ENCODE data around the gene CAMTA2. TPM values are rescaled to one million over a fixed set of nuclear protein-coding genes. Genes with fewer than 3 reads are reported as not detected.
A peak's percentile ranks its signal among the peaks of the same experiment; 100 is the strongest.
"Not testable (repeated sequence)": the region's sequence is repeated elsewhere in the genome, so short reads cannot be mapped to it uniquely, and the experiment has no call there.

Gene CAMTA2
- total RNA-seq, 2 experiments from 2014 or later: 107 to 108 TPM

DNA sequence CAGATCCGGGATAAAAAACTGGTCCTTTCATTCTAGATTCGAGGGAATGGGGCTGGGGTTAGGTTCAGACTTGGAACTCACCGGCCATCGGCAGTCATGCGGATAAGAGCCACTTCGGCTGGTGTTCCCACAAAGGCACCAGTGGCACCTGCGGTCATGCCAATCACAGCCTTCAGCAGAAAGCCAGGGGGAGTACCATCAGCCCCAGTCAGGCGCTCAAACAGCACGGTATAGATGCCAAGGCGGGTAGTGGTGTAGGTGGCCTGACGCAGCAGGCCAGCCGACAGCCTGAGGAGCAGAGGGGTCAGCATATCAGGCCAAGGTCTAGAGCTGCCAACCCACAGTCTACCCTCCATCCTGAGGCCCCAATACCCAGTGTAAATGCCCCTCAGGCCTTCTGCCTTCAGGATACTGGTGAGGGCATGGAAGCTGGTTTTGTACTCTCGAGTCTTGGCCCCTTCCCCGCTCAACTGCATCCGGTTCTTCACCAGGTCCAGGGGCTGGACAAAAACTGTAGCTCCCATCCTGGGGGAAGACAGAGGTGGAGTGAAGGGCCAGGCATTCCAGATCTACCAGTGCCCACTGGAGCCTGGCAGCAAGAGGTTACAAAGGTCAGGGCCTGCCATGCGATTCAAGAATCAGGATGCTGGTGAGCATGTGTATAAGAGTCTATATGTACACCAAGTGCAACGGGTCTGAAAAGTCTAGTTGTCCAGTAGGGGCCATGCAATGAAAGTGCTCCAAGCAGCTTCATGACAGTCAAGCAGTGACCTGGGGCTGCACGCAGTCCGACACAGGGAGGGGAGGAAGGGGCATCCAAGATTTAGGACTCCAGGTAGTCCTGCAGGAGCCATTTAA, 48.6 kb downstream of the CAMTA2 start:
- no peaks in the 10 kb centered on the region for H3K9me3 Mint-ChIP-seq
- H3K36me3 Mint-ChIP-seq: peaks cover 51% of the 10 kb centered on the region
- peak overlapping the region; percentile 97 for H3K4me3 Mint-ChIP-seq
- peaks cover 3% of the 10 kb centered on the region for H3K27me3 Mint-ChIP-seq
- peak overlapping the region; percentile 99 for H3K27ac Mint-ChIP-seq
- no peak for DNase-seq
- H3K4me1 Mint-ChIP-seq: peaks cover 47% of the 10 kb centered on the region

DNA sequence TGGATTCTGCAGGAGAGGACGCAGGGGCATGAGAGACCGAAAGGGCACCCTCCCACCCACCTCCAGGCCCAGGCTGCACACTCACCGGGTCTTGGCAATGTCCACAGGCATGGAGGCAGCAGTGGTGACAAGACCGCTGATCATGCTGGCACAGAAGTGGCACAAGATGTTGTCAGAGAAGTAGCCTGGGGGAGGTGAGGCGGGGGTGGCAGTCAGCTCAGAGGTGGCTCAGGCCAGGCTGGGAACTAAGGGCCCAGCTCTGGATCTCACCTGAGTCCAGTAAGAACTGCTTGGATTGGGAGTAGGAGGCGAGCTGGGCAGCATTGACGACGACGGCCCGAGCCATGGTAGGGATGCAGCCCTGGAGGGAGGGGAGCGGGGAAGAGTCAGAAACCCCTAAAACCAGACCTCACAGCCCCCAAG, 49.4 kb downstream of the CAMTA2 start:
- H3K4me1 Mint-ChIP-seq: peaks cover 43% of the 10 kb centered on the region
- peak overlapping the region; percentile 66 for H3K27ac Mint-ChIP-seq
- H3K36me3 Mint-ChIP-seq: peaks cover 48% of the 10 kb centered on the region
- peaks cover 6% of the 10 kb centered on the region for H3K27me3 Mint-ChIP-seq
- peak overlapping the region; percentile 97 for H3K4me3 Mint-ChIP-seq
- no peak for DNase-seq
- no peaks in the 10 kb centered on the region for H3K9me3 Mint-ChIP-seq

DNA sequence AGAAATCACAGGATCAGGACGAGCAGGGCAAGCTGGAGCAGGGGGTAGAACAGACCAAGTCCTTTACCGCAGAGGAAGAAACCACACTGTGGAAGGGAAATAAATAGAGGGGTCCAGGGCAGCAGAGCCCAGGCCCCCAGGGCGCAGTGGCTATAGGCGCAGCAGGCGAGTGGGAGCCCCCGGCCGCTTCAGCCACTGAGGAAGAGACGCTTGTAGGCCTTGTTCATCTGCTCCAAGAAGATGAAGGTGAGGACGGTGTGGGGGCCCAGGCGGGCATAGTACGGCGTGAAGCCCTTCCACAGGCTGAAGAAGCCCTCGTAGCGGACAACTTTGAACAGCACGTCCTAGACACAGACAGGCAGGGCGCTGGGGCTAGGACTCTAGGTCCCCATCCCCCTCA, 49.9 kb downstream of the CAMTA2 start:
- peaks cover 38% of the 10 kb centered on the region for H3K4me1 Mint-ChIP-seq
- peaks cover 10% of the 10 kb centered on the region for H3K27me3 Mint-ChIP-seq
- no peak for DNase-seq
- peaks cover 44% of the 10 kb centered on the region for H3K36me3 Mint-ChIP-seq
- no peak overlapping the region for H3K27ac Mint-ChIP-seq
- no peaks in the 10 kb centered on the region for H3K9me3 Mint-ChIP-seq
- no peak overlapping the region for H3K4me3 Mint-ChIP-seq

DNA sequence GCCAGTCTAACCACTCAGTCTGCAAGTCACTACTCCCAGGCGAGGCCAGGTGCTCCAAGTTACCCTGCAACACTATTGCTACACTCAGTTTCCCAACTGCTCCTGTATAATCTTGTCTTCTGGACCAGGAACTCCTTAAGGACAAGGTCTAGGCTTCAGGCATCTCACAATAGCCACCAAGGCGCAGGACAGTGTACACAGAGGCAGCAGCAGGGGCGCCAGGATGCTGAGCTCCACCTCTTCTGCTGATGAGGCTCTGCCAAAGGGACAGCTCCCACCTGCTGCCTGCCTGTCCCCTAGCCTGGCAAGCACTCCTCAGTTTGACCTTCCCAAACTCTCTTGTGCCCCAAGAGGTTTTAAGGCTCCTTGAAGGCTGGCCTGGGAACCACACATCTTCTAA, 51.0 kb downstream of the CAMTA2 start:
- Mint-ChIP-seq H3K4me3 (no peak overlapping the region), H3K4me1 (peaks cover 32% of the 10 kb centered on the region), H3K36me3 (peaks cover 33% of the 10 kb centered on the region), H3K9me3 (no peaks in the 10 kb centered on the region), H3K27ac (peak overlapping the region; percentile 2), H3K27me3 (peaks cover 10% of the 10 kb centered on the region)
- DNase-seq: no peak

DNA sequence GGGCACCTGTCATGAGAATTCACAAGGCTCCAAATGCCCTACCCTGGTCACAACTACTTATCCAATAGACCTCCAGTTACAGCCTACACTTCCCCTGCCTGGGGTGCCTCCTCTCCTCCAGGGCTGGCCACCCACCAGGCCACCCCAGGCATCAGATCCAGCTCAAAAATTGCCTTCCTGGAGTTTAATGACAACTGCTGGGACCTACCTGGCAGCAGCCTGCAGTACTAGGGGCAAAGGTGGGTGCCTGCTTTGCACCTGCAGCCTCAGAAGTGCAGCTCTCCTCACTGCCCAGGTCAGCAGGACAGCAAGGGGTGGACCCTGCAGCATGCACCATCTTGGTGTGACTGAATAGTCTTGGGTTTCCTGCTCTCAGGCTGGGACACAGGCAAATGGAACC, 51.8 kb downstream of the CAMTA2 start:
- no peak overlapping the region for H3K4me3 Mint-ChIP-seq
- peaks cover 28% of the 10 kb centered on the region for H3K36me3 Mint-ChIP-seq
- H3K27me3 Mint-ChIP-seq: peaks cover 10% of the 10 kb centered on the region
- no peak overlapping the region for H3K27ac Mint-ChIP-seq
- DNase-seq: no peak
- no peaks in the 10 kb centered on the region for H3K9me3 Mint-ChIP-seq
- H3K4me1 Mint-ChIP-seq: peaks cover 32% of the 10 kb centered on the region

DNA sequence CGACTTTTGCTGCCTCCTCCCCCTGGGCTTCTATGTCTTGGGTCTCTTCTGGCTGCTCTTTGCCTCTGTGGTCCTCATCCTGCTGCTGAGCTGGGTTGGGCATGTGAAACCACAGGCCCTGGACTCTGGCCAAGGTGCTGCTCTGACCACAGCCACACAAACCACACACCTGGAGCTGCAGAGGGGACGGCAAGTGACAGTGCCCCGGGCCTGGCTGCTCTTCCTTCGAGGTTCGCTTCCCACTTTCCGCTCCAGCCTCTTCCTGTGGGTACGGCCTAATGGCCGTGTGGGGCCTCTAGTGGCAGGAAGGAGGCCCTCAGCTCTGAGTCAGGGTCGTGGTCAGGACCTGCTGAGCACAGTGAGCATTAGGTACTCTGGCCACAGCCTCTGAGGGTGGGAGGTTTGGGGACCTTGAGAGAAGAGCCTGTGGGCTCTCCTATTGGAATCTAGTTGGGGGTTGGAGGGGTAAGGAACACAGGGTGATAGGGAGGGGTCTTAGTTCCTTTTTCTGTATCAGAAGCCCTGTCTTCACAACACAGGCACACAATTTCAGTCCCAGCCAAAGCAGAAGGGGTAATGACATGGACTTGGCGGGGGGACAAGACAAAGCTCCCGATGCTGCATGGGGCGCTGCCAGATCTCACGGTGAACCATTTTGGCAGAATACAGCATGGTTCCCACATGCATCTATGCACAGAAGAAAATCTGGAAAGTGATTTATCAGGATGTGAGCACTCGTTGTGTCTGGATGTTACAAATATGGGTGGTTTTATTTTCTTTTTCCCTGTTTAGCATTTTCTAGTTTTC, 53.1 kb downstream of the CAMTA2 start:
- no peaks in the 10 kb centered on the region for H3K9me3 Mint-ChIP-seq
- H3K27me3 Mint-ChIP-seq: peaks cover 10% of the 10 kb centered on the region
- peaks cover 21% of the 10 kb centered on the region for H3K36me3 Mint-ChIP-seq
- no peak for DNase-seq
- H3K4me3 Mint-ChIP-seq: no peak overlapping the region
- H3K27ac Mint-ChIP-seq: peak overlapping the region; percentile 26
- H3K4me1 Mint-ChIP-seq: peaks cover 32% of the 10 kb centered on the region

DNA sequence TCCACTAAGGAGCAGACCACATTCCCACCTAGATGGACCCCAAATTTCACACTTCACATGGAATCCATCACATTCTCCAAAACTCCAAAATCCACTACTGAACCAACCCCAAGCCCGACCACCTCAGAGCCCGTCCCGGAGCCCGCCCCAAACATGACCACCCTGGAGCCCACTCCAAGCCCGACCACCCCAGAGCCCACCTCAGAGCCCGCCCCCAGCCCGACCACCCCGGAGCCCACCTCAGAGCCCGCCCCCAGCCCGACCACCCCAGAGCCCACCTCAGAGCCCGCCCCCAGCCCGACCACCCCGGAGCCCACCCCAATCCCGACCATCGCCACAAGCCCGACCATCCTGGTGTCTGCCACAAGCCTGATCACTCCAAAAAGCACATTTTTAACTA, 53.8 kb downstream of the CAMTA2 start:
- H3K27ac Mint-ChIP-seq: peak overlapping the region; percentile 26
- no peak overlapping the region for H3K4me3 Mint-ChIP-seq
- peaks cover 18% of the 10 kb centered on the region for H3K36me3 Mint-ChIP-seq
- H3K9me3 Mint-ChIP-seq: no peaks in the 10 kb centered on the region
- no peak for DNase-seq
- peaks cover 28% of the 10 kb centered on the region for H3K4me1 Mint-ChIP-seq
- H3K27me3 Mint-ChIP-seq: peaks cover 10% of the 10 kb centered on the region

DNA sequence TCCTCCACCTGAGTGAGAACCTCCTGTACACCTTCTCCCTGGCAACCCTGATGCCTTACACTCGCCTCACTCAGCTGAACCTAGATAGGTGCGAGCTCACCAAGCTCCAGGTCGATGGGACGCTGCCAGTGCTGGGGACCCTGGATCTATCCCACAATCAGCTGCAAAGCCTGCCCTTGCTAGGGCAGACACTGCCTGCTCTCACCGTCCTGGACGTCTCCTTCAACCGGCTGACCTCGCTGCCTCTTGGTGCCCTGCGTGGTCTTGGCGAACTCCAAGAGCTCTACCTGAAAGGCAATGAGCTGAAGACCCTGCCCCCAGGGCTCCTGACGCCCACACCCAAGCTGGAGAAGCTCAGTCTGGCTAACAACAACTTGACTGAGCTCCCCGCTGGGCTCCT, 54.7 kb downstream of the CAMTA2 start:
- Mint-ChIP-seq H3K27ac (peak overlapping the region; percentile 23), H3K4me1 (peaks cover 22% of the 10 kb centered on the region), H3K36me3 (peaks cover 10% of the 10 kb centered on the region), H3K4me3 (no peak overlapping the region), H3K9me3 (no peaks in the 10 kb centered on the region), H3K27me3 (peaks cover 10% of the 10 kb centered on the region)
- no peak for DNase-seq

DNA sequence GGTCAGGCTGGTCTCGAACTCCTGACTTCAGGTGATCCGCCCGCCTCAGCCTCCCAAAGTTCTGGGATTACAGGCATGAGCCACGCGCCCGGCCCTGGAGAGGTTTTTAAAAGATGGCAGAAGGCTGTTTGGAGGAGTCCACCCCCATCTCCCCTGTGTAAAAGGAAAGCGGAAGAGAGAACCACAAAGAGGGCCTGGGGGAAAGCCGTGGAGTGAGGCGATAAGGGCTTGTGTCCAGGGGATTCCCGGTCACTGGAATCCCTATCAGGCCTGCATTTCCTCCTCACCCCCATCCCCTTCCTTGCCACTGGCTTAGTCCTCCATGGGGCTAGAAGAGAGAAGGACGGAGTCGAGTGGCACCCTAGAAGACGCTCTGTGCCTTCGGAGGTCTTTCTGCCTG, 55.5 kb downstream of the CAMTA2 start, which contains the start of gene GP1BA:
Gene GP1BA, plus strand, starts transcription at position 315 of the 400 bp plus-strand sequence. CDS start 328 bp downstream, outside the sequence.
- H3K27ac Mint-ChIP-seq: peak within 1 kb of the TSS; percentile 23
- H3K4me3 Mint-ChIP-seq: no peak within 1 kb of the TSS
- peaks cover 22% of the 10 kb centered on the region for H3K4me1 Mint-ChIP-seq
- H3K27me3 Mint-ChIP-seq: peaks cover 10% of the 10 kb centered on the region
- H3K9me3 Mint-ChIP-seq: no peaks in the 10 kb centered on the region
- peaks cover 10% of the 10 kb centered on the region for H3K36me3 Mint-ChIP-seq
- DNase-seq: no peak

DNA sequence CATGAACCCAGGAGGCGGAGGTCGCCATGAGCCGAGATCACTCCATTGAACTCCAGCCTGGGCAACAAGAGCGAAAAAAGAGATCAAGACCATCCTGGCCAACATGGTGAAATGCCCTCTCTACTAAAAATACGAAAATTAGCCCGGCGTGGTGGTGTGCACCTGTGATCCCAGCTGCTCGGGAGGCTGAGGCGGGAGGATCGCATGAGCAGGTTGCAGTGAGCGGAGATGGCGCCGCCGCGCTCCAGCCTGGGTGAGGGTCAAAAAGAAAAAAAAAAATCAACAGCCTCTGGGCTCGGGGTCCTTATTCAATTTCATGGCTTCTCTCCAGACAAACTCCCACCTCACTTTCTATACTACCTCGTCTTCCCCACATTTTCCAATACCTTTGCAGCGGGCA, 58.6 kb downstream of the CAMTA2 start:
- peaks cover 7% of the 10 kb centered on the region for H3K4me1 Mint-ChIP-seq
- H3K27me3 Mint-ChIP-seq: peaks cover 6% of the 10 kb centered on the region

DNA sequence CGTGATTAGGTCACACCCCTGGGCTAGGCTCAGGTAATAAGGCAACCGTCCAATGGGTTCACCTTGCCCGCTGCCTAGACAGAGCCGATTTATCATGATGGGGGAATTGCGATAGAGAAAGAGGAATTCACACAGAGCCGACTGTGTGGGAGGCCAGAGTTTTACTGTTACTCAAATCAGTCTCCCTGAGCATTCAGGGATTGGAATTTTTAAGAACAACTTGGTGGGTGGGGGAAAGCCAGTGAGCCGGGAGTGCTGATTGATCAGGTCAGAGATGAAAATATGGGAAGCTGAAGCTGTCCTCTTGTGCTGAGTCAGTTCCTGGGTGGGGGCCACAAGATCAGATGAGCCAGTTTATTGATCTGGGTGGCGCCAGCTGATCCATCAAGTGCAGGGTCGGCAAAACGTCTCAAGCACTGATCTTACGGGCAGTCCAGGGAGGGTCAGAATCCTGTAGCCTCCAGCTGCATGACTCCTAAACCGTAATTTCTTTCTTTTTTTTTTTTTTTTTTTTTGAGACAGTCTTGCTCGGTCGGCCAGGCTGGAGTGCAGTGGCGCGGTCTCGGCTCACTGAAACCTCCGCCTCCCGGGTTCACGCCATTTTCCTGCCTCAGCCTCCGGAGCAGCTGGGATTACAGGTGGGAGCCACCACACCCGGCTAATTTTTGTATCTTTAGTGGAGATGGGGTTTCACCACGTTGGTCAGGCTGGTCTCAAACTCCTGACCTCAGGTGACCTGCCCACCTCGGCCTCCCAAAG, 60.7 kb downstream of the CAMTA2 start:
- H3K4me1 Mint-ChIP-seq, DNase-seq, H3K27me3 Mint-ChIP-seq, H3K36me3 Mint-ChIP-seq, H3K27ac Mint-ChIP-seq, H3K4me3 Mint-ChIP-seq, H3K9me3 Mint-ChIP-seq: not testable (repeated sequence)

More for the DNA sequence above, 58.6 kb downstream of the CAMTA2 start:
- H3K4me3 Mint-ChIP-seq: no peak overlapping the region
- no peaks in the 10 kb centered on the region for H3K9me3 Mint-ChIP-seq
- DNase-seq: no peak
- H3K36me3 Mint-ChIP-seq: peaks cover 13% of the 10 kb centered on the region
- H3K27ac Mint-ChIP-seq: no peak overlapping the region

DNA sequence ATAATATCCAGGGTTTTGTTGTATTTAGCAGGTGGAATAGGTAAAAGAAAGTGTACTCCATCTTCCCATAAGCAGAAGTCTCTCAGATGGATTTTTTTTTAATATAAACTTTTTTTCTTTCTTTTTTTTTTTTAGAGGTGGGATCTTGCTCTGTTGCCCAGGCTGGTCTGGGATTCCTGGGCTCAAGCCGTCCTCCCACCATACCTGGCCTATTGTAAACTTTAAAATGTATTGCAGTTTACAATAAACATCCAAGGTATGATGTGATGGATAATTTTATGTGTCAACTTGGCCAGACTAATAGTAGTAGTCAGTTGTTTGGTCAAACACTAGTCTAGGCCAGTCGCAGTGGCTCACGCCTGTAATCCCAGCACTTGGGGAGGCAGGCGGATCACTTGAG, 66.2 kb downstream of the CAMTA2 start:
- Mint-ChIP-seq H3K9me3 (no peaks in the 10 kb centered on the region), H3K36me3 (peaks cover 2% of the 10 kb centered on the region), H3K27me3 (no peaks in the 10 kb centered on the region), H3K4me3 (no peak overlapping the region), H3K4me1 (no peaks in the 10 kb centered on the region), H3K27ac (no peak overlapping the region)
- DNase-seq: no peak

DNA sequence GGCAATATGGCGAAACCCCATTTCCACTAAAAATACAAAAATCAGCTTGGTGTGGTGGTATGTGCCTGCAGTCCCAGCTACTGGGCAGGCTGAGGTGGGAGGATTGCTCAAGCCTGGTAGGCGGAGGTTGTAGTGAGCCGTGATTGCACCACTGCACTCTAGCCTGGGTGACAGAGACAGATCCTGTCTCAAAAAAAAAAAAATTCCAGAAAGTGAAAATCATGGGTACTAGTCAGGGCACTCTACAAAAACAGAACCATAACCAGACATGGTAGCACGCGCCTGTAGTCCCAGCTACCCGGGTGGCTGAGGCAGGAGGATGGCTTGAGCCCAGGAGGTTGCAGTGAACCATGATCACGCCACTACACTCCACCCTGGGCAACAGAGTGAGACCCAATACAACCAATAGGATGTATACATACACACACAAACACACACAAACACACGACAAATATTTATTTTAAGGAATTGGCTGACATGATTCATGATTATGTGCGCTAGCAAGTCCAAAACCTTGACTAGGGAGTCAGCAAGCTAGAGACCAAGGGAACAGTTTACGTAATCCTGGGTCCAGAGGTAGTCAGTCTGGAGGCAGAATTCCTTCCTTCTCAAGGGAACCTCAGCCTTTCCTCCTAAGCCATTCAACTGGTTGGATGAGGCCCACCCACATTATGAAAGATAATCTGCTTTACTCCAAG, 67.0 kb downstream of the CAMTA2 start:
- Mint-ChIP-seq H3K27ac (no peak overlapping the region), H3K36me3 (peaks cover 2% of the 10 kb centered on the region), H3K9me3 (no peaks in the 10 kb centered on the region), H3K4me3 (no peak overlapping the region), H3K27me3 (no peaks in the 10 kb centered on the region), H3K4me1 (no peaks in the 10 kb centered on the region)
- no peak for DNase-seq

DNA sequence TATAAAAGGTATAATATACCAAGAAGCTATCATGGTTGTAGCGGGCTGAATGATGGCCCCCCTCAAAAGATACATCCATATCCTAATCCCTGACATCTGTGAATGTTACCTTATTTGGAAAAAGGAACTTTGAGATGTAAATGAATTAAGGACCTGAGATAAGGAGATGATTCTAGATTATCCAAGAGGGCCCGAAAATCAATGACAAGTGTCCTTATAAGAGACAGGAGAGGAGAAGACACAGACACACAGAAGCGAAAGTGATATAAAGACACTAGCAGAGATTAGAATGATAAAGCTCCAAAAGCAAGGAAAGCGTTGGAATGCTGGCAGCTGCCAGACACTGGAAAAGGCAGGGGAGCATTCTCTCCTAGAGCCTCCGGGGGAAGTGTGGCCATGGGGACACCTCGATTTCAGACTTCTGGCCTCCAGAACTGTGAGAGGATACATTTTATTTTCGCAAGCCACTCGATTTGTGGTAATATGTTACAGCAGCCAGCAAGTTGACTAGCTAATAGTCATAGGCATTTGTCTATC, 67.9 kb downstream of the CAMTA2 start:
- DNase-seq: no peak
- no peak overlapping the region for H3K4me3 Mint-ChIP-seq

More for the DNA sequence above, 67.9 kb downstream of the CAMTA2 start:
- Mint-ChIP-seq H3K36me3 (peaks cover 2% of the 10 kb centered on the region), H3K27ac (no peak overlapping the region), H3K27me3 (no peaks in the 10 kb centered on the region), H3K4me1 (no peaks in the 10 kb centered on the region), H3K9me3 (no peaks in the 10 kb centered on the region)
